Nephron progenitor cell (in vitro differentiated cells): Measurements from ENCODE around the gene MUTYH.
"Not testable (repeated sequence)": the region's sequence is repeated elsewhere in the genome, so short reads cannot be mapped to it uniquely, and the experiment has no call there.

Source experiments
- DNase-seq: peaks from one replicate; pipeline ENCODE4 v3.0.0; 2021
- H3K27ac Mint-ChIP-seq: 2 replicates; pipeline ENCODE4 v1.8.0; 2021; ENCODE audit warnings: mild to moderate bottlenecking, moderate library complexity, mixed read lengths
- H3K27me3 Mint-ChIP-seq: 2 replicates; pipeline ENCODE4 v1.8.0; 2021; ENCODE audit warnings: mild to moderate bottlenecking, low read depth, mixed read lengths; ENCODE audit not compliant: poor library complexity
- H3K36me3 Mint-ChIP-seq: 2 replicates; pipeline ENCODE4 v1.8.0; 2021; ENCODE audit warnings: low read depth, mixed read lengths
- H3K4me1 Mint-ChIP-seq: 2 replicates; pipeline ENCODE4 v1.8.0; 2021; ENCODE audit warnings: mixed read lengths
- H3K4me3 Mint-ChIP-seq: 2 replicates; pipeline ENCODE4 v1.8.0; 2021; ENCODE audit warnings: mild to moderate bottlenecking, moderate library complexity, mixed read lengths
- H3K9me3 Mint-ChIP-seq: 2 replicates; pipeline ENCODE4 v1.8.0; 2021; ENCODE audit warnings: mild to moderate bottlenecking, moderate library complexity, mixed read lengths
- CTCF ChIP-seq: fragments of 200-600 bp; sonication (generic); IDR thresholded peaks from 2 replicates; pipeline ENCODE4 v1.5.0; 2021; ENCODE audit warnings: antibody characterized with exemption

MUTYH gene

GRCh38 chr1:45339789-45340558 is at the start of gene MUTYH, which contains the start of gene TOE1:
TSS of gene MUTYH (minus strand) at chr1:45340440. CDS start at chr1:45334505, 5,935 bp downstream.
TSS of gene TOE1 (plus strand) at chr1:45340170. CDS start at chr1:45340253, 83 bp downstream.
- H3K9me3 Mint-ChIP-seq = no peaks in the 10 kb centered on the region
- H3K36me3 Mint-ChIP-seq = peaks cover 42% of the 10 kb centered on the region
- H3K4me3 Mint-ChIP-seq = peak within 1 kb of the TSS; percentile 99
- H3K4me1 Mint-ChIP-seq = peaks cover 63% of the 10 kb centered on the region
- H3K27me3 Mint-ChIP-seq = peaks cover 5% of the 10 kb centered on the region
- peak; percentile 97 for DNase-seq
- no peak for TF ChIP-seq CTCF
- peak within 1 kb of the TSS; percentile 99 for H3K27ac Mint-ChIP-seq

DNA sequence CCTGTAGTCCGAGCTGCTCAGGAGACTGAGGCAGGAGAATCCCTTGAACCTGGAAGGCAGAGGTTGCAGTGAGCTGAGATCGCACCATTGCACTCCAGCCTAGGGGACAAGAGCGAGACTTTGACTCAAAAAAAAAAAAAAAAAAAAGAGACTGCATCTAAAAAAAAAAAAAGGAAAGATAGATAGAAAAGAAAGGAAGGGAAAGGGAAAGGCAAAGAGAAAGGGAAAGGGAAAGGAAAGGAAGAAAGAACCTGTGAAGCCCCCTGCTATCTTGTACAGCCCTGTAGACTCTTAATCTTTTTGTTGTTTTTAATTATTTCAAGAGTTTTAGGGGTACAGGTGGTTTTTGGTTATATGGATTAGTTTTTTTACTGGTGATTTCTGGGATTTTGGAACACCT is 46.0 kb upstream of the MUTYH start:
- no peak overlapping the region for H3K27ac Mint-ChIP-seq
- peaks cover 12% of the 10 kb centered on the region for H3K27me3 Mint-ChIP-seq
- DNase-seq = no peak
- TF ChIP-seq CTCF = no peak
- no peak overlapping the region for H3K4me3 Mint-ChIP-seq
- no peaks in the 10 kb centered on the region for H3K36me3 Mint-ChIP-seq
- no peaks in the 10 kb centered on the region for H3K4me1 Mint-ChIP-seq
- H3K9me3 Mint-ChIP-seq = no peaks in the 10 kb centered on the region

DNA sequence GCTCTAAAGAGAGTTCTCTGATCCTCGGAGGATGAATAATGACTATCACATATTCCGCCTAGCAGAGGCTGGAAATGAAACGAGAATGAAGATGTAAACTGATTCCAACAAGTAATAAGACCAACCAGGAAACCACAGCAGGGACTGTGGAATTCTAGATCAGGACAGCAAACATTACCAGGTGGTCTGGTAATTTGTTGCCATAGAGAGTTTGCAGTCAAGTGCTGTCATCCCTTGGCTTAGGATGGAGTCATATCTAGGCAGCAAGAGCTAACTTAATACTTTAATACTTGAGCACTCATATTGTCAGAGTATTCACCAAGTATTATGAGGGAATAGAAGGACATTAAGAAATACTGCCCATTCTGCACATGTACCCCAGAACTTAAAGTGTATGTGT is 45.1 kb upstream of the MUTYH start:
- Mint-ChIP-seq H3K27me3 (peaks cover 12% of the 10 kb centered on the region), H3K27ac (no peak overlapping the region), H3K4me3 (no peak overlapping the region), H3K36me3 (no peaks in the 10 kb centered on the region), H3K4me1 (no peaks in the 10 kb centered on the region), H3K9me3 (no peaks in the 10 kb centered on the region)
- no peak for DNase-seq
- TF ChIP-seq CTCF = no peak

DNA sequence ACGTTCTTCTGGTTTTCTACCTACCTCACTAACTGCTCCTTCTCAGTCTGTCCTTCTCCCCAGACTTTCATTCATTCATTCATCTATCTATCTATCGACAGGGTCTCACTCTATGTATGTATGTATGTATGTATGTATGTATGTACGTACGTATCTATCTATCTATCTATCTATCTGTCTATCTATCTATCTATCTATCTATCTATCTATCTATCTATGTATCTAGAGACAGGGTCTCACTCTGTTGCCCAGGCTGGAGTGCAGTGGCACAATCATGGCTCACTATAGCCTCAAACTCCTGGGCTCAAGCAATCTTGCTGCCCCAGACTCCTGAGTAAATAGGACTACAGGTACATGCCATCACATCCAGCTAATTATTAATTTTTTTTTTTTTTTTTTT is 44.0 kb upstream of the MUTYH start:
- H3K4me1 Mint-ChIP-seq, H3K27ac Mint-ChIP-seq, DNase-seq, H3K36me3 Mint-ChIP-seq, H3K9me3 Mint-ChIP-seq, H3K4me3 Mint-ChIP-seq: not testable (repeated sequence)
- H3K27me3 Mint-ChIP-seq = peaks cover 12% of the 10 kb centered on the region

- DNase-seq = no peak
- Mint-ChIP-seq H3K27me3 (peaks cover 12% of the 10 kb centered on the region), H3K27ac (no peak overlapping the region), H3K9me3 (no peaks in the 10 kb centered on the region), H3K4me3 (no peak overlapping the region), H3K4me1 (no peaks in the 10 kb centered on the region), H3K36me3 (no peaks in the 10 kb centered on the region)
- no peak for TF ChIP-seq CTCF
Observed at GRCh38 chr1:45383191-45383590, 43.0 kb upstream of the MUTYH start.

DNA sequence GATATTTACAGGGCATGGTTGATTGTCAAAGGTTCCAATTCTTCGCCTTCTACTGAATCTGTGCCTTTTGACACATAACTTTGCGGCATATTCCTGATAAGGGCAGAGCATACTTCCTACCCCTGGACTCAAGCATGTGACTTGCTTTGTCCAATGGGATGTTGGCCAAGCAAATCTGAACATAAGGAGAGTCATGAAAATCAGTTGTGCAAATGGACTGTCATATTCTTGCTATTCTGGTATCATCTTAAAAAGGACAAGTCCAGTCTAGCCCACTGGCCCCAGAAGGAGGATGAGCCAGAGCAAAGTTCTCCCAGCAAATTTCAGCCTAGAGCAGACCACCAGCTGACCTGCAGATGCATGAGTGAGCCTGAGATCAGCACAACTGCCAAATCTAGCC is 41.0 kb upstream of the MUTYH start:
- no peak for DNase-seq
- Mint-ChIP-seq H3K9me3 (no peaks in the 10 kb centered on the region), H3K4me1 (no peaks in the 10 kb centered on the region), H3K4me3 (no peak overlapping the region), H3K27ac (no peak overlapping the region), H3K36me3 (peaks cover 4% of the 10 kb centered on the region), H3K27me3 (peaks cover 10% of the 10 kb centered on the region)
- no peak for TF ChIP-seq CTCF
